ENCODE measurements around the gene SH3RF3.

The SH3RF3 gene

DNA sequence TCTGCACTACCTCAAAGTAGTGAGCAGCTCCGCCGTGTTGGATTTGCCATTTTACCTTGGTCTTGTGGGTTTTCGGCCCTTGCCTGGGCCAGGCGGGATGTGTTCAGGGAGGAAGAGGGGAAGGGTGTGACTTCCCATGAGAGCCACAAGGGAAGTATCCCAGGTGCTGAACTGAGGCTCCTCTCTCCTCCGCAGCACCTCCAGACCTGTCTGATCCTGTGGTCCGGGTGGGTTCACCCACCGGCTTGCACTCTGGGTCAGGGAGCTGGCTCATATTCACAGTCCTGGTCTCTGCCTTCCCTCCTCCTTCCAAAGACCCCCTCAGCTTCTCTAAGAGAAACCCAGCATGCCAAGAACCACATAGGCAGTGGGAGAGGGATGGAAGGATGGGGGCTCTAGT is 249.0 kb downstream of the SH3RF3 start:
- DNase-seq (ENCODE audit: low spot score): no peak

DNA sequence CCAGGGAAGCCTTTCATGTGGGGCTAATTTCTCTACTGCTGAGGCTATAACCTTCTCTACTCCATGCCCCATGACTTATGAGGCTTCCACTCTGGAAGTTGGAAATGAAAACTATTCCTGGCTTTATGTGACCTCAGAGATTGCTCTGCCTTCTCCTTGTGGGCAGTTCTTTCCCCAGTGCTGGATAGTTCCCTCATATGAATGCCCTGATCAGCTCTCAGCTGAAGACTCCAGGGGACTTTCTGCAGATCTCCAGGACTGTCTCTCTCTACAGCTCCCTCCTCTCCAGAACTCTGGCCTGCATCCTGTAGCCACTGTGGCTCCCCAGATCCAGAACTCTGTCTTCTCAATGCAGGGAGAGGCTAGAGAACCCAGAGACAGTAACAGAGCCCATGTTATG is 249.7 kb downstream of the SH3RF3 start:
- DNase-seq (ENCODE audit: low spot score): no peak

DNA sequence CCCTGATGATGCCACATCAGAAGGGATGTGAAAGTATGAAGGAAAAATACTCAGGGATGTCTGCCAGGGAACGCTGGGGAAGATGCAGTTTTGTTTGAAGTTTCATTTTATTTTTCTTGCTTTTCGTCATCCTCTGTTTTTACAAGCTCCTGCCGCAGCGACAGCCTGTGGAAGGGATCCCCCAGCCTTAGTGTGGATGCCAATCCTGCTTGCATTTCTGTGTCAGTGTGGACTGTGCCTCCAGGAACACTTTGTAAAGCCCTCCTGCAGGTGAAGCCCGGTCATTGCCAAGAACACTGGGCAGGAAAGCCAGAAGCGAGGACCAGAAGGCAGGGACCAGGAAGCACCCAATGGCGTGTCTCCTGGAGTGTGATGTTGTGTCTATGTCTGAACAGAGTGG is 250.5 kb downstream of the SH3RF3 start:
- DNase-seq (ENCODE audit: low spot score): no peak

DNA sequence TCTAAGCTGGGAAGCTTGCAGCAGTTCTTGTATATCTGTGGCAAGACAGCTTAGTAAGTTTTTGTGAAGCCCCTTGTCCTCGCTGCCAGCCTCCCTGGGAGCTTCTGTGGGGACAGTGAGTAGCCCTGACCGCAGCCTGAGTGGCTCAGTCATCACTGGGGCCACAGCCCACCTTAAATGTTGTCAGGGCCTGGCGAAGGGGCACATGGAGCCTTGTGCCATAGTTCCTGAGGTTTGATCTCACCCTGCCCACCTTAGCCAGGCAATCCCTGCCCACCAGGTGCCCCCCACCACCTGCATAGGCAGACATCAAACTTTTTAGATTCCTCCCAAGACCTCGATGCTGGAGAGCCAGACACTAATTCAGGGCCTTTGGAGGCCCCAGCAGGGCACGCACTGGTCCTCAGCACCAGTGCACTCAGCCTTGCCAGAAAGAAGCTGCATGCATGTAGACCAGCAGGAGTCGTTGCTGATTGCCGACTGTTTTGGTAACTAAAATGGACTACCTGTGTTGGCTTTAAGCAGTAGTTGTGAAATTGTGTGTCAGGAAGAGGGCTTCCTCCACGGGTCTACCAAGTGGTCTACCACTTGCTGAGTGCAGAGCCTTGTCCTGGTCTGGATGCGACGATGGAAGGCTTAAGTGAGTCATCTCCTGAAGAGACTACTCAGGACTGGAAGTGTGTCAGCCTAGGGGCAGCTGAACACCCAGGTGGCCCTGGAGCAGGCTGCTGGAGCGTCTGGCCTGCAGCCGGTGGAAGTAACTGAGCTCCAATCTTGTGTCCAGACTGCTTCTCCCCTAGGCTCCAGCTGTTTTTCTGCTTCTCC is 251.7 kb downstream of the SH3RF3 start:
- no peak for DNase-seq (ENCODE audit: low spot score)

DNA sequence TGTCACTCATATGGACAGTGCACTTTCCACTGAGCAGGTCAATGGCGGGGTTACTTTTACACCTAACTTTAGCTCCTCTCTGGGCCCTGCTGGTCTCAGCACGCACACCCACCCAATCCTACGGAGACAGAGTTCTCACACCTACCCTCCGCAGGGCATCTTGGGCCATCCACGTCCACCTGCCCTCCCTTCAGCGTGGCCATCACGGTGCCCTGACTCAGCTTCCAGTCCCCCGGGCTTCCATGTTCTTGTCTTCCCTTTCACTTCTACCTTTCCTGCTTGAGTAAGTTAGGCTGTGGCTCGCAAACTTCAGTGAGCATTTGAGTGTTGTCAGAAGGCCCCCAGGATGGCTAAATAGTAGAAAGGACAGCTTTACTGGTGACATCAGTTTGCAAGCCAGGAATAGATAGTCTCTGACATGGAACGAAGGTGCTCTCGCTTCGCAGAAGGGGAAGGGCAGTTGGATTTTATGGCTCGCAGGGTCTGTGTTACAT is 252.4 kb downstream of the SH3RF3 start:
- no peak for DNase-seq (ENCODE audit: low spot score)

DNA sequence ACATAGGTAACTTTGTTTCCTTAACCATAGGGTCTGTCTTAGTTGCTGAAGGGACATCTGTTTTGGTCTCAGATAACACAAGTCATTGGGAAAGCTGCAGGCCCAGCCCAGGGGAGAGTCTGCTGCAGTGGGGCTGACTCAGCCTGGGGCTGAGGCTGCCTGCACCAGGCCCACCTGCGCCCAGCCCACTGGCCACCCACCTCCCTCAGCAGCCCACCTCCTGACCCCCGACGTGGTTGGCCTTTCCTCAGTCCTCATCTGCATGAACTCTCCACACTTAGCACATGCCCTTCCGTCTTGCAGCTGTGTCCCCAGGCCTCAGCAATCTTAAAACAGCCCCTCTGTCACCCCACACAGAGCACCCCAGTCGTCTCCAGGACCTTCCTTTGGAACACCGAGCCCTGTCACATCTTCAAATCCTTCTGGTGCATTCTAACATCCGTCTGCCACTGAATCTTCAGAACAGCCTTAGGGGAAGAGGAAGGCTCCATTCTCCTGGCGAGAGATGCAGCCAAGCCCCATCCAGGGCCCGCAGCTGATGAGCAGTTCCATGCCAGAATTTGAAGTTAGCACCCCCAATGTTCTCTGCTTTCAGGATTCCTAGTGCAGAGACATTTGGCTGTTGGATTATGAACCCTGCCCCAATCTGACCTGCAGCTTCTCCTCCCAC is 253.4 kb downstream of the SH3RF3 start:
- DNase-seq (ENCODE audit: low spot score): no peak

DNA sequence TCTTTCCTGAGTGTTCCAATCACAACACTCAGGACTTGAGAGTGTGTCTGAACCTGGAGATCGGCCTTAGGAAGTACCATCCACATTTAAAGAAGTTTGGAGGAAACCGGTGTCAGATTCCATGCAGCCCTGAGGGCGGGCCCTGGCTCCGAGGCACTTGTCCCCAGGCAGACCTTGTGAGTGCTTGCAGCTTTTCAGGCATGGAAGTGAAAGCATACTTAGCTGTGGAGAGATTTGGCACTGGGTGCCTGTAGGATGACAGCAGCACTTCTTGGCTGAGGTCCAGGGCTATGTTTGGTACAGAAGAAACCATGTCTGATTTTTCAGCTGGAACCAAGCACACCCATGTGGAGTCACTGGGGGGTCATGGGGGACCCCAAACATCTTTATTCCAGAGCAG is 253.9 kb downstream of the SH3RF3 start:
- DNase-seq (ENCODE audit: low spot score): peak; percentile 81

DNA sequence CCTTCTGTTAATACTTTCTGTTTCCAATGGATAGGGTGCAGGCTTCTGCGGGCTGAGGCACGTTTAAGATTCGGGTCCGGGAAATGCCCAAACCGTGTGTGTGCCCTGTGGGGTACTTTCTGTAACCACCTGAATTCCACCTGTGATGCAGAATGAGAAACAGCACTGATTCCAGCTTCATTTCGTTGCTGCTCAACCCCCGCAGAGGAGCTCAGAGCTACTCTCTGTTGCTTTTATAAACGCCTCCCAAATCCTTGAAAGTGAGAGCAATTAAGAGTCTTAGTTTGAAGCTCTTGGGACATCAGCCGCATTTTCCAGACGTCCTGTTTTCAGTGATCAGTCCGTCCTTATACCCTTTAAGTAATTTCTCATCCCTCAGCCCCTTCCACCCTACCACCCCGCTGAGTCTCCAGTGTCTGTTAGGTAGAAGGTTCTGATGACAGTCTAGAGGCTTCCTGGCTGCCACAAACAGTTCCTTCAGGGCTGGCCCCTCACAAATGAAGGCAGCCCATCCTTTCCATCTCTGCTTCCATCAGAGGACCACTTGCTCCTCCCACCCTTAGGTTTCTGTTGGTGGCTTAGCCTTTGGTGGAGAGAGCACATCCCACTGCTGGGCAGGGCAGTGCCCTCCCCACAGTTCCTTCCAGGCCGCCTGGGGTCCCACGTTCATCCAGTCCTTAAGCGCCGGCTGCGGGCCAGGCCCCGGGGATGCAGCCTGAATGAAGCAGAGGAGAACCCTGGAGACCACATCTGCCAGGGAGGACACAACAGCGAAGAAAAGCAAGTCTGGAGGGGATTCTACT is 254.7 kb downstream of the SH3RF3 start:
- no peak for DNase-seq (ENCODE audit: low spot score)

DNA sequence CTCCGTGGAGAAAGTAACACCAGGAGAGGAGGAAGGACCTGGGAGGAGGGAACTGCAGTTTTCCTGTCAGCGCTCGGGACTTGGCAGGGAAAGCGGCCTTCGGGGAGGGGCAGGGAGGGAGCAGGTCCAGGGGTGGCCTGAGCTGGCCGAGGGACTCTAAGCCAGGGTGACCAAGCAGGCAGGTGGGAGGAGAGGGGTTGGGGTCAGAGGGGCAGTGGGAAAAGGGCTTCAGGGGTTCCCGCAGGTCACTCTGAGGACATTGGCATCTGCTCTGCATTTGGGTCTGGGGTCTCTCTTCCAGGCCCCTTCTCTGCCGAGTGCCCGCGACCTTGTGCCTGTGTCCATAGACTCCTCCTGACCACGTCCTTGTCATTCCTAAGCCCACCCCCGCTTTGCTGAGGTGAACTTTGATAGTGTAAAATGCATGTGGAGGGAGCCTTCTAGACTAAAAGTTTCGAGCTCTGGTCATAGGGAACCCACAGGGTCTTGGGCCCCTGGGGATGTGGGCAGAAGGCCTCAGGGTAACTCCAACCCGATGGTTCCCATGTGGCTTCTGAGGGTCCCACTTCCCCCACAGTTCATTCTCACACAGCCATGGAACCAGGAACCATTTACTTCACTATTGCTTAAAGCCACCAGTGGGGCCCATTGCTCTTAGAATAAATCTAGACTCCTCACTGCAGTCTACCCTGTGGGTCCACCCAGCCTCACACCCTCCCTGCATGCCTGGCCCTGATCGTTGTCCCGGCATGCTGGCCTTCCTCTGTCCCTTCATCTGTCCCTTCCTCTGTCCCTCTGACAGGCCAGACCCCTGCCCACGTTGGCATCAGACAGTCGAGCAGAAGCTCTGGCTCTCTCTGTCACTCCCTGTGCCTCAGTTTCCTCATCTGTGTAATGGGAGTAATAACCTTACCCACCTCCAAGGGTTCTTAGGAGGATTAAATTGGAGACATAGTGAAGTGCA is 255.6 kb downstream of the SH3RF3 start:
- no peak for DNase-seq (ENCODE audit: low spot score)

DNA sequence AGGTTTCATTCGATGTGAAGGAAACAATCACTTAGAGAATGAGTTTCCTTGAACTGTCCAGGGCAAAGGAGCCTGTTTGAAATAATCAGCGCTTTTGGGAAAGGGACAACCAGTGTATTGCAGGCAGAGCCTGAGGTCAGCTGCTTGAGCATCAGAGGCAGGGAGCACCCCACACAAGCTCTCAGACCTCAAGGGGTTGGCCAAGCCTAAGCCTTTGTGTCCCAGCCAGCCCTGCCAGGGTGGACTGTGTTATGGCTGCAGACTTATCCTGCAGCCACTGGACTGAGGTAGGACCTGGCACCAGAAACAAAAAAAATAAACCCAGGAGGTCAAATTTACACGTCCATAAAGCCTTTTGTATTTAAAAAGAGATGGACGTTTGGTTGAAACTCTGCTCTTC is 256.5 kb downstream of the SH3RF3 start:
- DNase-seq (ENCODE audit: low spot score): no peak

DNA sequence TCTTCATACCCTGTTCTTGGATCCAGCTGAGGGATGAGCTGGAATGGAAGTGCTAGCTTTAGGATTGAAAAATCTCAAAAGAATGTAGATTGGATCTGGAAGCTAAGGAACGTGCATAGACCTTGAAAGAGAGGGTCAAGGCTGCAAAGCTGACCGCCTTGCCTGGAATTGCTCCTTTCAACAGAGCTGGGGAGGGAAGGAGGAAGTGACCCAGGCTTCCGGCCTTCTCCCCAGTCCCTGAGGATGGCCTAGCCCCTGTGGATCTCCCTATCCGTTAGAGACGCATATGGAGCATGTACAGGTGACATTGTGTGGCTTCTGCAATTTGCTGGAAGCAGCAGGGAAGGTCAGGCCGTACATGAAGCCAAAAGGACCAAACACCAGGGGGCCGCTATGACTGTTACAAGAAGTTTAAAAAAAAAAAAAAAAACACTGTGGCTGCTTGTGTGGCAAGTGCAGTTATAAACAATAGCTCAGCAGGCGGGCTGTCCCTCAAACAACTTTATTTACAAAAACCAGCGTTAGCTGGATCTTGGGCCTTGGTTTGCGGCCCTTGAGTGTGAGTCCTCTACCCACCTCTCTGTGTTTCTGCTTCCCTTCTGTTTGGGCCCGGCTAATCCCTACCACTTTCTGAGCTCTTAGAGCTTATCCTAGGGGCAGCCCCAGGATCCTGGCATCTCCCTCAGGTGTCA is 257.1 kb downstream of the SH3RF3 start:
- DNase-seq (ENCODE audit: low spot score): no peak

DNA sequence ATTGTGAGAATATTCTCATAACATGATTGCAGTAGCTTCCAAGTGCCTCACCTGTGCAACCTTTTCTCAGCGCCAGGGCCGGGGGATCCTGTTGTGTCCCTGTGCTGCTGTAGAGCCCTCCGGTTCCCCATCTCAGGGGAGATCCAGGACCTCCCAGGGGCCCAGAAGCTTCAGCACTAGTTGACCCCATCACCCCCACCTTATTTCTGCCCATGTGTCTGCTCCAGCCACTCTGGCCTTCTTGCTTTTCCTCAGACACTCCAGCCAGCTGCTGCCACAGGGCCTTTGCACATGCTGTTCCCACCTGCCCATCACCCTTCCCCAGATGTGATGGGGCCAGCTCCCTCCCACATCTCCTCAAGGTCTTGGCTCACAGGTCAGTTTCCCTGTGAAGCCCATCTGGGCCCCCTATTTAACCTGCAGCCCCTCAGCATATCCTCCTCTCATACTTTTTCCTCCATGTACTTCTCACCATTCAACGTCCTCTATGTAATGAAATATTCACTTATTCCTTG is 258.3 kb downstream of the SH3RF3 start:
- DNase-seq (ENCODE audit: low spot score): no peak

DNA sequence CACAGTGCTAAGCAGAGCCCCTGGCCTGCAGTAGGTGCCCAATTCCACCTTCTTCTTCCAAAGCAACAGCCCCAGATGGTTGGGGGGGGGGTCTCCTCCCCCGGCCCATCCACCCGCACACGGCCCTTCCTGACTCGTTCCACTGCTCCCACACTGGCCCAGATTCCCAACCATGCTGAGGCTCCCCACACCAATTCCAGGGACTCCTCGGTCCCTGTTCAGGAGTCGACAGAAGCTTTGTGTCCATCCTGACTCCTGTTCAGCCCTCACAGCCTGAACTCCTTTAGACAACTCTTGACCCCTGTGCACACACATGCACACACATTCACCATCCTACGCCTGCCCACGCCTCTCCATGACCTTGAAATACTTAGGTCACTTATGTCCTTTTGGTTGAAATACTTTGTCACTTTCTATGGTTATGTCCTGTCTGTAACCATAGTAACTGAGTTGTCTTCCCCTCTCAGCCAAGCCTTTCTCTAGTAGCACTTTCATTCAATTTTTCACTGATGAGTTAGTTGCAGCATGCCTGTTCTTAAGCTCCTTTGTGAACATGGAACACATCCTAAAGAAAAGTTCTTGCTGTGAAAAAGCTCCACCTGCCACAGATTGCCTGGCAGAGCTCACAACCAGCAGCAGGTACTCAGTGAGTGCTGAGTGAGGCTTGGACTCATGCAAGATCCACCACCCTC is 258.9 kb downstream of the SH3RF3 start:
- no peak for DNase-seq (ENCODE audit: low spot score)

DNA sequence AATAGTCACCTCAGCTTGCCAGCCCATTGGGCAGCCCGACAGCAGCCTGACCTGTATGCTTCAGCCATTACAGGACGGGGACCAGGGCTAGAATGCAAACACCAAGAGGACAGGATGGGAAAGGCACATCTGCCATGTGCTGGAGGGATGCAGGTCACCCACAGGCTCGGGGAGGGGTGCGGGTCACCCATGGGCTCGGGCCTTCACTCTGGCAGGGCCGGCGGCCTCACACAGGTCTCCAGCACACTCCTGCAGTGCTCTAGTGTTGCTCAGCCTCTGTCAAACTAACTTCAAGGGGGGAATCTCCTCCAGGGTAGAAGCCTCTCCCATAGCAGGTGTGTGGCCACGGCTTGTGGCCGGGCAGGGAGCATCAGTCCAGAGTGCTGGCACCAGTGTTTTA is 262.2 kb downstream of the SH3RF3 start:
- no peak for DNase-seq (ENCODE audit: low spot score)

DNA sequence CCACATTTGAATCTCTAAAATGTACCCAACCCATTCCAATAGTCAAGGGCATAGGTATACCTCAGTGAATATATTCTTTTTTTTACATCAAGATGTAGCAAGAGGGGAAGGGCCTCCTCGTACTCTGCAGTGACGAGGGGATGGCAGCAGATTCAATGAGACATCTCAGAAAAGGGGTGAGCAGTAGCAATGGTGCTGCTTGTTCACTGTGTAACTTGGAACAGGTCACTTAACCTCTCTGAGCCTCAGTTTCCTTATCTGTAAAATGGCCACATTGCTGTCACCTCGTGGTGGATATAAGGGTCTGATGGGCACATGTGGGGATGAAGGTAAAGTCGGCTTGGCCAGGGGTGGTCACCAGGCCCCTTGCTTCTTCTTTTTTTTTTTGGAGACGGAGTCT is 263.1 kb downstream of the SH3RF3 start:
- no peak for DNase-seq (ENCODE audit: low spot score)

DNA sequence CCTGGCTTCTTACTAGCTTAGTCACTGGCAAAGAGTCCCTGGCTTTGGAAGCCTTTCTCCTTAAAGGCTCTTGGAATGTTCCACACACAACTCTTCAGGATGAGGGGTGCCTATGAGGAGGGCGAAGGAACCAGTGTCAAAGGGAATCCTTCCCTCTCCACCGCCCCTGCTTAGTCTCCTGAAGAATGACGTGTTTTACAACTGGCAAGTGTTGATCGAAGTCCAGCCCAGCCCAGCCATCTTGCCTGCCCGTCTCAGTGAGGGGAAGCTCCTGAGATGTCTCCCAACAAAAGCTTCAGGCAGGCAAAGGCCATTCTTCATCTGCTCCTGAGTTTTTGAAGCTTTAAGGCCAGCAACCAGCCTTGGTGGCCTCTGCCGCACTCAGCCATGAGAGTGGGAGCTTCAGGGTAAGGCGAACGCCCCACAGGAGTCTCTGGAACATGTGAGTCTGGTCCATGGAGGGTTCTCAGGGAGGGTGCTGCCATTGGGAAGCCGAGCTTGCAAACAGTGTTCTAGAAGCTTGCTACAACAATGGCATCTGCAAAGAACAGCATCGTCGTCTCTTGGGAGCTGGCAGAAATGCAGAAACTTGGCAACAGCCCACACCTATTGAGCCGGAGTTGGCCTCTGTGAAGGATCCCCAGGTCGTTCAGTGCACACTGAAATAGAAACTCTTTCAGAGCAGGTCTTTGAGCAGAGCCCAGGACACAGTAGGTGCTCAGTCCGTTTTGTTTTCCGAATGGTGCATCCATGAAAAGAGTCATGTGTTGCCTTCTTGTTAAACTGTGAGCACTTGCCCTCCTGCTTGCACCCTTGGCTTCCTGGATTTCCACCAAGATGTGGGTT is 264.0 kb downstream of the SH3RF3 start:
- DNase-seq (ENCODE audit: low spot score): peak; percentile 66

DNA sequence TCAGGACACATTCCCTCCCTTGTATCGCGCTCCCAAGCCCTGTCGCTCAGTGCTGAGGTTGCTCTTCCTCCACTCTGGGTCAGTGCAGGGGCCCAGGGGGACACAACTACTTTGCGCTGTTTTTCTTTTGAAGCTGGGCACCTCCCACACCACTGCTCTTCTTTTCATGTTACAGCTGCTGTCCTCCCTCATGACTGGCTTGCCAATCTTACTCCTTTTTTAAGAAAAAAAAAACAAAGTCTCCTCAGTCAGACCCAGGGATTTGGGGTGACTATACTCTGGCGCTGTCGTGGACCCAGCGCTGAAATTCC is 264.6 kb downstream of the SH3RF3 start:
- no peak for DNase-seq (ENCODE audit: low spot score)

DNA sequence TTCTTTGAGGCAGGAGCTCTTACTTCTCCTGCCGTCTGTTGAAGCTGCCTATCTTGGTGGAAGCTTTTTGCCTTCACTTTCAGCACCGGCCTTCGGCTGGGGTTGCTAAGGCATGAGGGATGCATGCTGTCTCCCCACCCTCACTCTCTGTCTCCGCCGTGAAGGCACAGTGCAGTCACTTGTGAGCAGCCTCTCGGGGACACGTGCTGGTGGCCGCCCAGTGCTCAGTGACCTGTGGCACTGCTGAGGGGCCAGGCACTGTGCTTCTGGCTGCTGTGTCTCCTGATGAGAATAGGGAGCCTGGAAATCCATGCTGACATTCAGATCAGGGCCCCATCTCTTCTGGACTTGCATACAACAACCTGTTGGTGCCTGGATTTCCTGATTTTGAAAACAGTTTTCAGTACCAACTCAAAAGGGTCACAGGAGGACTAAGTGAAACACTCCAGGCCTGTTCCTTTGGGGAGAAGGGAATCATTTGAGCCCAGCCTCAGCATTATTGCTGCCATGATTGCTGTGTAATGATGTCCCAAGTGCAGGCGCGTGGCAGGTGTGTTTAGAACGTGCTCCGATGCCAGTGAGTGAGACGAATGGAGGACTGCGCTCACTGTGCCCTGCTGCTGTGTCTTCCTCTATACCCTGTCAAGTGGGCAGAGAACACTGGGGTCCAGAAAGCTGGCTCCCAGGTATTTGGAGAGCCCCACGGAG is 266.6 kb downstream of the SH3RF3 start:
- DNase-seq (ENCODE audit: low spot score): no peak

All from Ammon's horn (tissue), 1 donor.